OCI-LY7 (cell line): ENCODE measurements around the gene HAPLN2. TPM values are rescaled to one million over a fixed set of nuclear protein-coding genes. Genes with fewer than 3 reads are reported as not detected.

Experiments used
- BruUV-seq: library from RNA; stranded (reverse); fragments of 400-500 nt; replicated peaks from 2 replicates; lab custom pipeline; 2021; lab: Mats Ljungman, UMichigan
- CTCF ChIA-PET: fragments of 300-600 bp; sonication (Branson Sonifier 250); formaldehyde crosslinking; loops from one replicate; lab custom pipeline; 2022; ENCODE audit warnings: antibody characterized with exemption; ENCODE audit not compliant: unreplicated experiment; lab: Charles Lee
- POLR2A ChIA-PET: fragments of 300-600 bp; sonication (Branson Sonifier 250); formaldehyde crosslinking; loops from one replicate; lab custom pipeline; 2022; ENCODE audit warnings: antibody characterized with exemption; lab: Charles Lee
- DNase-seq: peaks from one replicate; pipeline ENCODE4 v3.0.0-alpha.2; 2015; ENCODE audit warnings: low spot score
- H2AFZ ChIP-seq: fragments of 200-600 bp; sonication (generic), shearing (Covaris generic); 2 replicates; pipeline ENCODE4 v1.6.1; 2014; ENCODE audit warnings: mild to moderate bottlenecking, antibody characterized with exemption, low read length, moderate library complexity
- H3K27ac ChIP-seq: fragments of 200-600 bp; sonication (generic); 2 replicates; pipeline ENCODE4 v1.5.1; 2014; ENCODE audit warnings: mixed run types, low read depth, mild to moderate bottlenecking, moderate library complexity, low read length, inconsistent platforms; ENCODE audit not compliant: poor library complexity, severe bottlenecking
- H3K36me3 ChIP-seq: fragments of 200-600 bp; sonication (generic); 2 replicates; pipeline ENCODE4 v1.6.1; 2014; ENCODE audit warnings: mild to moderate bottlenecking, antibody characterized with exemption, low read length, moderate library complexity, mixed read lengths; ENCODE audit not compliant: insufficient read depth
- H3K4me1 ChIP-seq: fragments of 200-600 bp; sonication (generic); 2 replicates; pipeline ENCODE4 v1.5.1; 2014; ENCODE audit warnings: mild to moderate bottlenecking, low read length; ENCODE audit not compliant: insufficient read depth, poor library complexity, severe bottlenecking
- H3K4me2 ChIP-seq: fragments of 200-600 bp; sonication (generic); 2 replicates; pipeline ENCODE4 v1.6.1; 2014; ENCODE audit warnings: mild to moderate bottlenecking, low read length
- H3K4me3 ChIP-seq: fragments of 200-600 bp; sonication (generic); 2 replicates; pipeline ENCODE4 v1.5.1; 2014; ENCODE audit warnings: mild to moderate bottlenecking, low read depth, low read length; ENCODE audit not compliant: poor library complexity, severe bottlenecking
- H3K79me2 ChIP-seq: fragments of 200-600 bp; sonication (generic); 2 replicates; pipeline ENCODE4 v1.6.1; 2016; ENCODE audit warnings: low read depth, mild to moderate bottlenecking, low read length, moderate library complexity, mixed read lengths; ENCODE audit not compliant: insufficient read depth
- H3K9me2 ChIP-seq: fragments of 200-600 bp; sonication (generic); 2 replicates; pipeline ENCODE4 v1.6.1; 2016; ENCODE audit warnings: mild to moderate bottlenecking, low read length, mixed read lengths; ENCODE audit not compliant: insufficient read depth
- H3K9me3 ChIP-seq: fragments of 200-600 bp; sonication (generic); 2 replicates; pipeline ENCODE4 v1.6.1; 2014; ENCODE audit warnings: mild to moderate bottlenecking, mixed run types, low read length, mixed read lengths
- H4K20me1 ChIP-seq: fragments of 200-600 bp; sonication (generic); 2 replicates; pipeline ENCODE4 v1.6.1; 2014; ENCODE audit warnings: mild to moderate bottlenecking, antibody characterized with exemption, low read length, moderate library complexity, mixed read lengths; ENCODE audit not compliant: insufficient read depth
- CTCF ChIP-seq: fragments of 200-600 bp; sonication (generic); conservative IDR thresholded peaks from 2 replicates; pipeline ENCODE4 v1.5.1; 2014; ENCODE audit warnings: mild to moderate bottlenecking, antibody characterized with exemption, low read length, moderate library complexity, mixed read lengths
- EZH2phosphoT487 ChIP-seq: fragments of 200-600 bp; sonication (generic); IDR thresholded peaks from 2 replicates; pipeline ENCODE4 v1.6.1; 2018; ENCODE audit warnings: low read depth, borderline replicate concordance, mild to moderate bottlenecking, mixed run types, antibody characterized with exemption, low read length, moderate library complexity, mixed read lengths
- intact Hi-C: fragments of 100-400 bp; cut with micrococcal nuclease; formaldehyde crosslinking; loops from one replicate; pipeline ENCODE4 v1.10.0; 2022; ENCODE audit not compliant: unreplicated experiment
- total RNA-seq, 2 experiments: library from RNA; depleted of rRNA in 1 of 2; stranded (reverse); fragments of >200 nt in 1 of 2; shearing (Covaris generic) in 1 of 2; gene quantifications; 2 replicates each; pipeline ENCODE4 v1.2.3, GENCODE V29; 2014 to 2022

Gene HAPLN2
- total RNA-seq, 2 experiments from 2014 or later = 0.41 to 1.1 TPM

GRCh38 chr1:156662005-156662799 lies 43.0 kb downstream of the HAPLN2 start:
- no peak overlapping the region for H3K4me3 ChIP-seq
- peaks cover 66% of the 10 kb centered on the region for H3K4me1 ChIP-seq
- 0 out of 2 replicates have a peak, but pooled peaks cover 4% of the 10 kb centered on the region for H4K20me1 ChIP-seq
- DNase-seq = peak; percentile 47
- no peak for TF ChIP-seq CTCF
- TF ChIP-seq EZH2phosphoT487 = no peak
- H3K36me3 ChIP-seq = no peaks in the 10 kb centered on the region
- H3K9me2 ChIP-seq = no peaks in the 10 kb centered on the region
- peak overlapping the region; percentile 52 for H3K4me2 ChIP-seq
- POLR2A ChIA-PET = no interaction called here
- no TSS peak for BruUV-seq
- intact Hi-C loops = no loop called here
- H3K79me2 ChIP-seq = no peaks in the 10 kb centered on the region
- H3K9me3 ChIP-seq = no peaks in the 10 kb centered on the region
- no peak overlapping the region for H2AFZ ChIP-seq
- CTCF ChIA-PET = no interaction called here
- no peak overlapping the region for H3K27ac ChIP-seq

GRCh38 chr1:156662800-156663055 lies 43.5 kb downstream of the HAPLN2 start:
- no TSS peak for BruUV-seq
- no peak for TF ChIP-seq EZH2phosphoT487
- TF ChIP-seq CTCF = no peak
- H3K4me3 ChIP-seq = no peak overlapping the region

GRCh38 chr1:156663178-156663577 lies 44.0 kb downstream of the HAPLN2 start:
- H4K20me1 ChIP-seq = 0 out of 2 replicates have a peak, but pooled peaks cover 4% of the 10 kb centered on the region
- ChIA-PET CTCF (interaction anchor here (0.6 kb wide), 2 partner anchors 65 to 386 kb away, joined by 5 to 6 read pairs; no protein-coding TSS in a partner anchor), POLR2A (interaction anchor here (0.5 kb wide), 1 partner anchor 36 kb away, joined by 6 read pairs; no protein-coding TSS in a partner anchor)
- H3K9me3 ChIP-seq = no peaks in the 10 kb centered on the region
- no peaks in the 10 kb centered on the region for H3K36me3 ChIP-seq
- TF ChIP-seq CTCF (no peak), EZH2phosphoT487 (no peak)
- no TSS peak for BruUV-seq
- H3K9me2 ChIP-seq = no peaks in the 10 kb centered on the region
- H3K4me3 ChIP-seq = peak overlapping the region; percentile 13
- intact Hi-C loops = no loop called here
- no peaks in the 10 kb centered on the region for H3K79me2 ChIP-seq
- peak overlapping the region; percentile 52 for H3K4me2 ChIP-seq
- H3K27ac ChIP-seq = no peak overlapping the region
- DNase-seq = peak; percentile 80
- peaks cover 60% of the 10 kb centered on the region for H3K4me1 ChIP-seq
- no peak overlapping the region for H2AFZ ChIP-seq

More at GRCh38 chr1:156662800-156663055, 43.5 kb downstream of the HAPLN2 start:
- peak overlapping the region; percentile 52 for H3K4me2 ChIP-seq
- H3K9me2 ChIP-seq = no peaks in the 10 kb centered on the region
- H3K36me3 ChIP-seq = no peaks in the 10 kb centered on the region
- CTCF ChIA-PET = interaction anchor here (0.6 kb wide), 2 partner anchors 65 to 386 kb away, joined by 5 to 6 read pairs; no protein-coding TSS in a partner anchor
- POLR2A ChIA-PET = interaction anchor here (0.5 kb wide), 1 partner anchor 36 kb away, joined by 6 read pairs; no protein-coding TSS in a partner anchor
- H3K9me3 ChIP-seq = no peaks in the 10 kb centered on the region
- DNase-seq = no peak
- no peaks in the 10 kb centered on the region for H3K79me2 ChIP-seq
- intact Hi-C loops = no loop called here
- peaks cover 64% of the 10 kb centered on the region for H3K4me1 ChIP-seq
- H3K27ac ChIP-seq = no peak overlapping the region
- 0 out of 2 replicates have a peak, but pooled peaks cover 4% of the 10 kb centered on the region for H4K20me1 ChIP-seq
- no peak overlapping the region for H2AFZ ChIP-seq
